Muscle of arm (tissue), 12 donors: ENCODE data around the gene GPT2. TPM values are rescaled to one million over a fixed set of nuclear protein-coding genes. Genes with fewer than 3 reads are reported as not detected.

Experiments
- DNase-seq: peaks from one replicate; pipeline ENCODE4 v3.0.0-alpha.2; 2013
- polyA plus RNA-seq, 12 donors: library from polyadenylated mRNA; unstranded; fragments of 120-200 nt; gene quantifications; one replicate each; pipeline ENCODE4 v1.2.1, GENCODE V29; 2013; ENCODE audit not compliant: insufficient read length in 12 of 12

Gene GPT2
- polyA plus RNA-seq, 12 donors: 16.1 to 45.1 (median 26.2) TPM; not detected in 1

GRCh38 chr16:46895399-46896313 is 11.5 kb downstream of the GPT2 start:
- DNase-seq: no peak

DNA sequence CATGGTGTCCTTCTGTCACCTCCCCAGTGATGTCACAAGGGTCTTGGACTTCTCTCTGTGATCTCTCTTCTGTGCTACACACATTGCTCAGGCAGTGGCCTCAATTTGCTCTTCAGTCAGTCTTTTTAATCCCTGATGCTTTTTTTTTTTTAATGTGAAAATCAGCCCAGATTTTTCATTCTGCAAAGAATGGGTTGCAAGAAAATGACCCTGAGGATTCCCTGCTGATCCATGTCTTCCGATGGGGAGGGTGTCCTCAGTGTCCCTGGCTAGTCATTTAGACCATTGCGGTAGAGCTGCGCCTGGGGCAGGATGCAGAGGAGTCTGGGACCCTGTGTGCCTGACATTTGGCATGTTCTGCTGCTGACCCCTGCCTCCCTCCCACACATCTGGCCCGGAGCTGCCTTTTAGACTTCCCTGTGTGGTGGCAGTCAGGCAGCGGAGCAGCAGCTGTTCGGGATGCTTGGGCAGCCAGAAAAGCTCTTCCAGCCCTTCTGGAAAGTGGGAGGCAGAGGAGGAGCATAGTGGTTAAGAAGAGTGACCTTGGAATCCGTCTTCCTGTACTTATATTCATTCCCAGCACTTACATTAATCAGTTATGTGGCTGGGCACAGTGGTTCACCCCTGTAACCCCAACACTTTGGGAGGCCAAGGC is 12.3 kb downstream of the GPT2 start:
- DNase-seq: peak; percentile 43

DNA sequence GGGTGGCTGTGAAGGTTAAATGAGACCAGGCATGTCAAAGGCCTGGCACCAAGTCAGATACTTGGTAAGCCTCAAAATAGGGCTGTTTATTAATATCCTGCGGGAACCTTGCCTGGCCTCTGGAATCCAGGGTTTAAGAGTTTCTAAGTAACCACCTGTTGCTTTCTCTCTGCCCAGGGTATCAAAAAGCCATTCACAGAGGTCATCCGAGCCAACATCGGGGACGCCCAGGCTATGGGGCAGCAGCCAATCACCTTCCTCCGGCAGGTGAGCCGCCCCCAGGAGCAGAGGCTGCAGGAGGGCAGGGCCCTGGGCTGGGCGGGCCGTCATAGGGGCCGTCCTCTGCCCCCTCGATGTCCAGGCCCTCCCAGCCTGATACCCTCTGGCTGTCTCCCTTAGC is 13.3 kb downstream of the GPT2 start:
- no peak for DNase-seq

- DNase-seq: no peak
Measured at GRCh38 chr16:46898006-46898405, 13.8 kb downstream of the GPT2 start.

DNA sequence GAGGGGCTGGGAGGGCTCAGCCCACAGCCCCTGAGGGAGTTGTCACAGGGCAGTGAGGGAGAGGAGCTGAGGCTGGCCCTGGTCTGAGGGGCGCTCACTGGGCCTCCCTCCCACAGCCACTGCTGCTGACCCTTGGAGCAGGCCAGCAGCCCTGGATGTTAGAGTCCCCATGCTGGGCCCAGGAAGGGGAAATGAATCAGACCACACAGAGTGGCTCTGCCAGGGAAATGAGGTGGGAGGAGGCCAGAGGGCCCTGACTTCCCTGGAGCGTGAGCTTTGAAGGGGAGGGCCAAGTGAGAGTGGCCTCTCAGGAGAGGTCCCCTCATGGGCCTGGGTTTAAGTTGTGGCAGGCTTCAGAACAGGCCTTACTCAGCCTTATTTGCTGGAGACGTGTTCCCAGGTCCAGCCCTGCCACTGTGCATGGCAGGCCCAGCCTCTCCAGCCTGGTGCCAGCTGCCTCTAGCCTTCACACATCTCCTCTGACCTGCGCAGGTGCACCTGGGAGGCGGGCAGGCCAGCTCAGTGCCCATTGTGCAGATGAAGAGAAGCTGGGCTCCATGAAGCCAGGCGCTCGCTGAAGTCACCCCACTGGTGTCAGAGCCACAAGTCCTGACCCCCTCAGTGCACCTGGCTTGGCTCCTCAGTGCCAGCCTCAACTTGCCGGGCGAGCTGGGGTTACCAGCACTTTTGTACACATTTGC is 15.4 kb downstream of the GPT2 start:
- DNase-seq: no peak

- no peak for DNase-seq
Measured at GRCh38 chr16:46900455-46901235, 16.5 kb downstream of the GPT2 start.

DNA sequence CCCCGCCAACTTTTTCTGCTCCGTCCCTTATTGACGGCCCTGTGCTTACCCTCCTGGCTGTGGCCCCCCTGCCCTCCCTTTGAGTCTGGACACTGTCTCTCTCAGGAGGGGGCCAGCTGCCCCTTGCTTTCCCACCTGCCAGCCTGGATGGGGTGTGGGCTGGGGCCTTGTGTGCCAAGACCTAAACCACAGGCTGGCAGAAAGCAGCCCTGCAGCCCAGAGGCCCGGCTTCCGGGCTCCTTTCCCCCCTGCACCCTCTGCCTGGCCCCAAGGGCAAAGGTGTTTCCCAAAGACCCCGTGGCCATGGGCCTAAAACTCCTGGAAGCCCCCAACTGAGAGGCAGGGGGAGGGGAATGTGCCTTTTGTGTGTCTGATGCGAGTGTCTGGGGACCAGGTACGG is 17.5 kb downstream of the GPT2 start:
- no peak for DNase-seq

DNA sequence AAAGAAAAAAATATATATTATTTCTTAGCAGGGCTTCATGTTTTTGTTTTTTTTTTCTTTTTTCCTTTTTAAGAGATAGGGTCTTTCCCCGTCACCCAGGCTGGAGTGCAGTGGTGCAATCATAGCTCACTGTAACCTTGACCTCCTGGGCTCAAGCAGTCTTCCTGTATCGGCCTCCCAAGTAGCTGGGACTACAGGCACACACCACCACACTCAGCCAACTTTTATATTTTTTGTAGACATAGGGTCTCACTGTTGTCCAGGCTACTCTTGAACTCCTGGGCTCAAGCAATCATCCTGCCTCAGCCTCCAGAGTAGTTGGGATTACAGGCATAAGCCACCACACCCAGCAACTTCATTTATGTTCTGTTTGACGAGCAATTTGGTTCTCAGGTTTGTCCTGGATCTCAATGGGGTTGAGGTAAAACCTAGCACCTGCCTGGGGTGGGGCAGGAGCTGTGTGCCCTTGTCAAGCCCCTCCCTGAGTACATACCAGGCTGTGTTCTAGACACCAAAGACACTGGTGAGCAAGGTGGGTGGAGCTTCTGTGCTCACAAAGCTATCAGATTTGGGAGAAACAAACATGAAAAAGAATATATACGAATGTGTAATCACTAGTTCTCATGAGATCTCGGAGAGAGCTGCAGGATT is 19.2 kb downstream of the GPT2 start:
- no peak for DNase-seq

DNA sequence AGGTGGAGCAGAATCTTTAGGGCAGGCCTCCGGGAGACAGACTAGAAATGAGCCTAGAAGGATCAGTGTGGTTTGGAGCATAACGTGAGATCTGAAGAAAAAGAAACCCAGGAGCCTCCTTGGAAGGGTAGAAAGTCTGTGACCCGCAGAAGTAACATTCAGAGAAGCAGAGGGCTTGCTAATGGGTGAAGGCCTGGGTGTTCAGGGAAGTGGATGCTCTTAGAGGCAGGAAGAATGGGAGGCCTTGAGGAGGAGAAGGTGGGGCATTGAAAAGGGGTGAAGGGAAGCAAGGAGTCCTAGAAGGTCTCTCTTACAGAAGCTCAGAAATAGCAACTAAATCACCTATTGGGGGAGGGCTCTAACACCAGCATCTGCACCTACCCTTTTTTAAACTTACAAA is 20.3 kb downstream of the GPT2 start:
- no peak for DNase-seq

DNA sequence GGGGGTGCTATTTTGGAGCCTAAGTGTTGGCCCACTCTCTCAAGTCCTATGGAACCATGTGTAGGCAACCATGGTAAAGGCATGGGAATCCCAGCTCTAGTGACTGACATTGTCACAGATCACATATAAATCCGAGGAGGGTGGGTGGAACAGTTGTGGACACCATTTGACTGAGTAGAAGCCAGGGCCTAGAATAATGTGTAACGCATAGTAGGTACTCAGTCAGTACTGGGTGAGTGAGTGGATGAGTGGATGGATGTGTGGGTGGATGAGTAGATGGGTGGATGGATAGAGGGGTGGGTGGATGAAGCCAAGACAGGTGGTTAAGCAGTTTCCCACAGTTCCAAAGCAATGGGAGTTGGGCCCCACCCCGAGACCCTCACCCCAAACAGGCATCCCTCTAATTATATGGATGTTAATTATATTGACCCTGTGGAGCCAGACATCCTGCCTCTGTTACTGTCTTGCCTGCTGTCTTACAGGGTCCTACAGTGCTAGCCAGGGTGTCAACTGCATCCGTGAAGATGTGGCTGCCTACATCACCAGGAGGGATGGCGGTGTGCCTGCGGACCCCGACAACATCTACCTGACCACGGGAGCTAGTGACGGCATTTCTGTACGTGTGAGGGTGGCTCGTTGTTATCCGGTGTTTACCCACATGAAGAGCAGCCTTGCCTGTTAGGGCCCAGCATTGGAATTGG is 22.3 kb downstream of the GPT2 start:
- DNase-seq: no peak

GRCh38 chr16:46907061-46907774 is 23.1 kb downstream of the GPT2 start:
- no peak for DNase-seq

DNA sequence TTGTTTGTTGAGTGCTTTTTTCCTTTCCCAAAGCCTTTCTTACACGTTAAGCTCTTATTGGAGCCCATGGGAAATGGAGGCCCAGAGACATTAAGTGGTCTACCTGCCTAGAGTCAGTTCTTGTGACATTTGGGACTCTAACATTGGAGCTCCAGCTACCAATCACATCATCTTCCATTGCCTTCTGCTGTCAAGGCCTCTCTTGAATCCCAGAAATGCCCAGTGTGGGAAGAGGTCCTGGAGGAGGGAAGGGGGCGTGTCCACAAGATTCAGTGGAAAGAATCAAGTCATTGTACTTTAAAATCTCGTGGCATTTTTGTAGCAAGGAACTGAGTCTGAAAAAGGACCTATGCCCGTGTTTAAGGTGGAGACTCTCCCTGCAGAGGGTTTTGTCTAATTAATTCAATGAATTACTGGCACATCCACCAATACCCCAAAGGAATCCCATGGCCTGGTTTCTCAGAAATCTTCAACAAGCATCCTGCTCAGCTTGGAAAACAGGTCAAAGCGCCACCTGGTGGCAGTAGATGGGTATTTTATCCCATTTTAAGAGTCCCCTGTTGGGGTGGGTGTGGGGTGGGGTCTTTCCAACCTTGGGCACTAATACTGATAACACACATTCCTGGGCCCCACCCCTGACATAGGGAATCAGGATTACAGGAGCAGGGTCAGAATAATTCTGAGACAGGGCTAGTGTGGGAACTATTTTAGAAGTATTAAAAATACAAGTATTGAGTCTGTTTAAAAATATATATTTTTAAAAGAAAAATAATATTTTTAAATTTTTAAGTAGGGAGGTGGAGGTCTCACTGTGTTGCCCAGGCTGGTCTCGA is 24.6 kb downstream of the GPT2 start:
- peak; percentile 58 for DNase-seq

- no peak for DNase-seq
Measured at GRCh38 chr16:46911038-46911437, 26.9 kb downstream of the GPT2 start.

DNA sequence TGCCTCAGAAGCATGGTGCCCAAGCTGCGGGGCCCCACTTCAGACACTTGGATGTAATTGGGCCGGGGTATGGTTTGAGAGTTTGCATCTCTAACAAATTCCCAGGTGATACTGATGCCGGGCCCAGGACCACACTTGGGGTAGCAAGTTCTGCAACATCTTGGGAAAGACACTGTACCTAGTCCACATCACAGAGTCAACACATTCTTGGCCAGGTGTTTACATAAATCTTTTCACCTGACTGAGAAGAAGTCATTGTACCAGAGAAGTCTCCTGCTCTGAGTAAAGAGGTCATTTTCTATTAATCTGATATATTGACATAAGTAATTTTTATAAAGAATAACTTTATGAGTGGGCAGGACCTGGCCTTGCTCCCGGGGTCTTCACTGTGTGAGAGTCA is 27.5 kb downstream of the GPT2 start:
- DNase-seq: no peak

DNA sequence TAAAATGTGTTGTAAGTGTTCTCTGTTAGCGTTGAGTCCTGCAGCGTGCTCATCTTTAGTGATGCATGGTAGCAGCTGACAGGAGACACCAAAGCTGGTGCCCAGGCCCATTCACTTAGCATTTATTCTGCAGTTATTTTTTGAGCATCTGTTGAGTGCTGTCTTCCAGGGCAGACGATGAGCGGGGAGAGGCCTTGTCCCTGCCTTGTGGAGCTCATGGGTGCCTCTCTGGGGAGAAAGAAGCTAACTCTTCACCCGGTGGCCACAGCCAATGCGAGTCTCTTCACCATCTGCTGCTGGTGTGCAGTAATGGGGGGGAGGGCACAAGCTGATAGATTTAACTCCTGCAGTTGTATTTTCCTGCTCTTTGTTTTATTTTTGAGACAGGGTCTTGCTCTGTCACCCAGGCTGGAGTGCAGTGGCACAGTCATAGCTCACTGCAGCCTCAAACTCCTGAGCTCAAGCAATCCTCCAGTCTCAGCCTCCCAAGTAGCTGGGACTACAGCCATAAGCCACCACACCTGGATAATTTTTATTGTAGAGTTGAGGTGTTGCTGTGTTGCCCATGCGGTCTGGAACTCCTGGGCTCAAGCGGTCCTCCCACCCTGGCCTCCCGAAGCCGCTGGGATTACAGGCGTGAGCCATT is 30.5 kb downstream of the GPT2 start:
- no peak for DNase-seq

DNA sequence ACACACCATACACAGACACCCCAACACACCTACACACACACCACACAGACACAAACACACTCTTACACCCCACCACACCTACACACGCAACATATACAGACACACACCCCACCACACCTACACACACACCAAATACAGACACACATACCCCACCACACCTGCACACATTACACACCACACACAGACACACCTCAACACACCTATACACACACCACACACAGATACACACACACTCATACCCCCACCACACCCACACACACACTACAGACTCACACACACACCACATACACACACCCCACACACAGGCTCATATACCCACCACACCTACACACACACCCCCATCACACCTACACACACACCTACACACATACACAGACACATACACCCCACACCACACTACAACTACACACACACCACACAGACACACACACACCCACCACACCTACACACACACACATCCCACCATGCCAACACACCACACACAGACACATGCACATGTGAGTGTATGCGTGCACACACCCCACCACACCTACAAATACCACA is 31.4 kb downstream of the GPT2 start:
- DNase-seq: no peak

GRCh38 chr16:46916980-46917379 is 32.8 kb downstream of the GPT2 start:
- DNase-seq: no peak

DNA sequence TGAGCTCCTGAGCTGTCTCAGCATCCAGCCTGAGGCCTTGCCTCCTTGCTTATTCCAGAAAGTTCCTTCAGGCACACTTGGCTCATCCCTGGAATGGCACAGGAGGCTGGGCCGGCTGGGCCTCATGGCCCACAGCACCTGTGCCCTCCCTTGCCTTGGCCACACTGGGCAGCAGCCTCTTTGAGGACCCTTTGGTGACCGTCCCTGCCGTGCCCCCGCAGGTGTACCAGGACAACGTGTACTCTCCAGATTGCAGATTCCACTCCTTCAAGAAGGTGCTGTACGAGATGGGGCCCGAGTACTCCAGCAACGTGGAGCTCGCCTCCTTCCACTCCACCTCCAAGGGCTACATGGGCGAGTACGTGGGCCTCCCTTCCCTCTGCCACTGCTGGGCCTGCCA is 34.2 kb downstream of the GPT2 start:
- DNase-seq: no peak
